ENCODE measurements around the gene CARM1.

The CARM1 gene

GRCh38 chr19:10862561-10863106 is 8.7 kb upstream of the CARM1 start:
- Histone ChIP-seq H2BK15ac (ENCODE audit: low read depth, poor library complexity, severe bottlenecking) (no peak overlapping the region), H3K14ac (ENCODE audit: low read length in 2 of 2) (no peak overlapping the region), H3K79me1 (replicated peaks; ENCODE audit: low read length, poor library complexity, severe bottlenecking) (no peaks in the 10 kb centered on the region), H3K4me3 (ENCODE audit: insufficient read depth in 1 of 2, low read depth in 1 of 2, low read length in 2 of 2) (peak overlapping the region in 1 of 2 experiments; percentile 43), H3K18ac (ENCODE audit: low read depth in 1 of 2, low read length in 2 of 2) (no peak overlapping the region), H2AK5ac (ENCODE audit: low read length, severe bottlenecking) (no peak overlapping the region), H3K23ac (ENCODE audit: low read length in 2 of 2) (no peak overlapping the region), H4K8ac (ENCODE audit: low read length) (no peak overlapping the region), H2AFZ (ENCODE audit: low read depth, low read length) (peak overlapping the region; percentile 36), H2BK12ac (ENCODE audit: low read length in 2 of 2) (no peak overlapping the region), H3K4me2 (ENCODE audit: low read length, poor library complexity, severe bottlenecking) (peak overlapping the region; percentile 26), H3K9ac (ENCODE audit: low read length) (peak overlapping the region; percentile 69), H4K91ac (ENCODE audit: low read length) (no peak overlapping the region), H3K4ac (ENCODE audit: low read depth in 1 of 2, low read length in 2 of 2) (no peak overlapping the region), H3K27me3 (ENCODE audit: control insufficient read depth in 1 of 2, insufficient read depth in 1 of 2, low read length in 2 of 2) (no peaks in the 10 kb centered on the region), H2BK120ac (ENCODE audit: low read depth, low read length) (no peak overlapping the region), H2BK5ac (ENCODE audit: low read depth, low read length, poor library complexity, severe bottlenecking) (no peak overlapping the region), H3K4me1 (ENCODE audit: control insufficient read depth, insufficient read depth, low read depth, low read length) (peaks cover 9% of the 10 kb centered on the region), H3K36me3 (ENCODE audit: control insufficient read depth in 1 of 2, insufficient read depth in 2 of 2, low read depth in 1 of 2, low read length in 2 of 2) (no peaks in the 10 kb centered on the region), H3K27ac (ENCODE audit: low read length, poor library complexity, severe bottlenecking) (no peak overlapping the region), H3K9me3 (ENCODE audit: control insufficient read depth, low read length) (no peaks in the 10 kb centered on the region)
- WGBS = 89% methylated on average over 6 of the region's 6 CpGs
- no peak for DNase-seq

DNA sequence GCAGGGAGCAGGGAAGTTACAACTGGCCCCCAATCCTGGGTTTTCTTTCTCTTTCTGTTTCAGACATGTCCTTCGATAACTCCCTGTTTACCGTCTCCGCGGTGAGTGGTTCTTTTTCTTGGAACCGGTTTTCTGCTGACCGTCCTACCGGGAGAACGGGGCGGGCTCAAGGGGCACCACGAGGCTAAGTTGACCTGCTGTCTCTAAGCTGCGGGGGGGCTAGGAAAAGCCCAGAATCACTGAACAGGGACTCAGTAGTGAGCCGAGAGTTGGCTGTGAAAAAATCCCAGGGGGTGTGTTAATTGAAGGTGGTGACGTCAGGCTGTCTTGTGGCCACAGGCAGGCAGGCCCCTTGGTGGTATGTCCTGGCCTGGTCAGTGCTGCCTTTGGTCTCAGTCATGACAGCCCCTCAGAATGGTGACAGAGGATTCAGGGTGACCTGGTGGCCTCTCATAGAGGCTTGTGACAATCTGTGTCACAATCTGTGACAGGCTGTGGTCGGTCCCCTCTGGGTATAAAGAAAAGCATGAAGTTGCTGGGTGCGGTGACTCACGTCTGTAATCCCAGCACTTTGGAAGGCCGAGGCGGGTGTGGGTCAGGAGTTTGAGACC is 8.1 kb upstream of the CARM1 start:
- peak overlapping the region; percentile 36 for H2AFZ ChIP-seq (ENCODE audit: low read depth, low read length)
- H3K14ac ChIP-seq (ENCODE audit: low read length in 2 of 2) = no peak overlapping the region
- 63% methylated on average over 18 of the region's 18 CpGs for WGBS

DNA sequence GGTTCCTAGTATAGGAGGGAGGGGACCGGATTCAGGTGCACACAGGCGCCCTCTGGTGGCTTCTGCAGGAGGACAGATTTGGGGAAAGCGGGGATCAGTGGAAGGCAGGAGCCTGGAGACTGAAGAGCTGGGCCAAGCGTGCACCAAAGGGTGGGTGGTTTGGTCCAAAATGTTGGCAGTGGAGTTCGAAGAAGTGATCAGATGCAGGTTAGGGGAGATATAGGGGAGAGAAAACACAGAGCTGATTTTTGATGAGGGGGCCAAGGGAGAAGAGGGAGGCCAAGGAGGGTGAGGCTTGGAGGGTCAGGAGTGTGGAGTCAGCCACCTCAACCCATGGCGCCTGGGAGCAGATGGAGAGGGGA is 6.8 kb upstream of the CARM1 start:
- Histone ChIP-seq H3K9ac (ENCODE audit: low read length) (peak overlapping the region; percentile 69), H3K27ac (ENCODE audit: low read length, poor library complexity, severe bottlenecking) (no peak overlapping the region), H2AFZ (ENCODE audit: low read depth, low read length) (peak overlapping the region; percentile 54), H3K18ac (ENCODE audit: low read depth in 1 of 2, low read length in 2 of 2) (no peak overlapping the region), H4K91ac (ENCODE audit: low read length) (no peak overlapping the region), H2AK5ac (ENCODE audit: low read length, severe bottlenecking) (no peak overlapping the region), H3K4ac (ENCODE audit: low read depth in 1 of 2, low read length in 2 of 2) (no peak overlapping the region), H3K14ac (ENCODE audit: low read length in 2 of 2) (no peak overlapping the region), H3K23ac (ENCODE audit: low read length in 2 of 2) (no peak overlapping the region), H3K4me3 (ENCODE audit: insufficient read depth in 1 of 2, low read depth in 1 of 2, low read length in 2 of 2) (peak overlapping the region in 1 of 2 experiments; percentile 25), H3K9me3 (ENCODE audit: control insufficient read depth, low read length) (no peaks in the 10 kb centered on the region), H2BK15ac (ENCODE audit: low read depth, poor library complexity, severe bottlenecking) (no peak overlapping the region), H3K4me1 (ENCODE audit: control insufficient read depth, insufficient read depth, low read depth, low read length) (peaks cover 9% of the 10 kb centered on the region), H2BK12ac (ENCODE audit: low read length in 2 of 2) (peak overlapping the region in 1 of 2 experiments; percentile 40), H4K8ac (ENCODE audit: low read length) (peak overlapping the region; percentile 89), H3K4me2 (ENCODE audit: low read length, poor library complexity, severe bottlenecking) (no peak overlapping the region), H3K27me3 (ENCODE audit: control insufficient read depth in 1 of 2, insufficient read depth in 1 of 2, low read length in 2 of 2) (no peaks in the 10 kb centered on the region), H3K36me3 (ENCODE audit: control insufficient read depth in 1 of 2, insufficient read depth in 2 of 2, low read depth in 1 of 2, low read length in 2 of 2) (no peaks in the 10 kb centered on the region), H2BK5ac (ENCODE audit: low read depth, low read length, poor library complexity, severe bottlenecking) (no peak overlapping the region), H3K79me1 (replicated peaks; ENCODE audit: low read length, poor library complexity, severe bottlenecking) (no peaks in the 10 kb centered on the region), H2BK120ac (ENCODE audit: low read depth, low read length) (no peak overlapping the region)
- peak; percentile 76 for DNase-seq
- WGBS = 18% methylated on average over 6 of the region's 6 CpGs

More for the DNA sequence above, 8.1 kb upstream of the CARM1 start:
- H3K36me3 ChIP-seq (ENCODE audit: control insufficient read depth in 1 of 2, insufficient read depth in 2 of 2, low read depth in 1 of 2, low read length in 2 of 2) = no peaks in the 10 kb centered on the region
- H3K27ac ChIP-seq (ENCODE audit: low read length, poor library complexity, severe bottlenecking) = no peak overlapping the region
- peak overlapping the region in 1 of 2 experiments; percentile 43 for H3K4me3 ChIP-seq (ENCODE audit: insufficient read depth in 1 of 2, low read depth in 1 of 2, low read length in 2 of 2)
- H4K91ac ChIP-seq (ENCODE audit: low read length) = no peak overlapping the region
- no peaks in the 10 kb centered on the region for H3K9me3 ChIP-seq (ENCODE audit: control insufficient read depth, low read length)
- no peaks in the 10 kb centered on the region for H3K27me3 ChIP-seq (ENCODE audit: control insufficient read depth in 1 of 2, insufficient read depth in 1 of 2, low read length in 2 of 2)
- peak overlapping the region; percentile 26 for H3K4me2 ChIP-seq (ENCODE audit: low read length, poor library complexity, severe bottlenecking)
- DNase-seq = peak; percentile 84
- H2BK120ac ChIP-seq (ENCODE audit: low read depth, low read length) = no peak overlapping the region
- no peak overlapping the region for H3K18ac ChIP-seq (ENCODE audit: low read depth in 1 of 2, low read length in 2 of 2)
- no peak overlapping the region for H2BK5ac ChIP-seq (ENCODE audit: low read depth, low read length, poor library complexity, severe bottlenecking)
- peak overlapping the region in 1 of 2 experiments; percentile 40 for H3K4ac ChIP-seq (ENCODE audit: low read depth in 1 of 2, low read length in 2 of 2)
- H2BK12ac ChIP-seq (ENCODE audit: low read length in 2 of 2) = no peak overlapping the region
- no peak overlapping the region for H2AK5ac ChIP-seq (ENCODE audit: low read length, severe bottlenecking)
- peaks cover 9% of the 10 kb centered on the region for H3K4me1 ChIP-seq (ENCODE audit: control insufficient read depth, insufficient read depth, low read depth, low read length)
- no peak overlapping the region for H2BK15ac ChIP-seq (ENCODE audit: low read depth, poor library complexity, severe bottlenecking)
- H3K9ac ChIP-seq (ENCODE audit: low read length) = peak overlapping the region; percentile 69
- no peaks in the 10 kb centered on the region for H3K79me1 ChIP-seq (replicated peaks; ENCODE audit: low read length, poor library complexity, severe bottlenecking)
- H3K23ac ChIP-seq (ENCODE audit: low read length in 2 of 2) = no peak overlapping the region
- H4K8ac ChIP-seq (ENCODE audit: low read length) = peak overlapping the region; percentile 67

- H2AK5ac ChIP-seq (ENCODE audit: low read length, severe bottlenecking) = no peak overlapping the region
- 93% methylated on average over 10 of the region's 10 CpGs for WGBS
These were observed 4.9 kb upstream of the CARM1 start for GRCh38 chr19:10866495-10866894.

More at GRCh38 chr19:10866495-10866894, 4.9 kb upstream of the CARM1 start:
- H3K4me1 ChIP-seq (ENCODE audit: control insufficient read depth, insufficient read depth, low read depth, low read length) = peaks cover 12% of the 10 kb centered on the region
- no peak overlapping the region for H2AFZ ChIP-seq (ENCODE audit: low read depth, low read length)
- H4K91ac ChIP-seq (ENCODE audit: low read length) = no peak overlapping the region
- H4K8ac ChIP-seq (ENCODE audit: low read length) = no peak overlapping the region
- no peak overlapping the region for H3K14ac ChIP-seq (ENCODE audit: low read length in 2 of 2)
- no peaks in the 10 kb centered on the region for H3K79me1 ChIP-seq (replicated peaks; ENCODE audit: low read length, poor library complexity, severe bottlenecking)
- no peak for DNase-seq
- H3K23ac ChIP-seq (ENCODE audit: low read length in 2 of 2) = no peak overlapping the region
- H3K27ac ChIP-seq (ENCODE audit: low read length, poor library complexity, severe bottlenecking) = no peak overlapping the region
- H2BK120ac ChIP-seq (ENCODE audit: low read depth, low read length) = no peak overlapping the region
- H3K18ac ChIP-seq (ENCODE audit: low read depth in 1 of 2, low read length in 2 of 2) = no peak overlapping the region
- no peaks in the 10 kb centered on the region for H3K27me3 ChIP-seq (ENCODE audit: control insufficient read depth in 1 of 2, insufficient read depth in 1 of 2, low read length in 2 of 2)
- H3K9me3 ChIP-seq (ENCODE audit: control insufficient read depth, low read length) = no peaks in the 10 kb centered on the region
- no peaks in the 10 kb centered on the region for H3K36me3 ChIP-seq (ENCODE audit: control insufficient read depth in 1 of 2, insufficient read depth in 2 of 2, low read depth in 1 of 2, low read length in 2 of 2)
- H3K4me3 ChIP-seq (ENCODE audit: insufficient read depth in 1 of 2, low read depth in 1 of 2, low read length in 2 of 2) = no peak overlapping the region
- no peak overlapping the region for H2BK15ac ChIP-seq (ENCODE audit: low read depth, poor library complexity, severe bottlenecking)
- H2BK12ac ChIP-seq (ENCODE audit: low read length in 2 of 2) = no peak overlapping the region
- no peak overlapping the region for H3K9ac ChIP-seq (ENCODE audit: low read length)
- no peak overlapping the region for H3K4ac ChIP-seq (ENCODE audit: low read depth in 1 of 2, low read length in 2 of 2)
- no peak overlapping the region for H3K4me2 ChIP-seq (ENCODE audit: low read length, poor library complexity, severe bottlenecking)
- no peak overlapping the region for H2BK5ac ChIP-seq (ENCODE audit: low read depth, low read length, poor library complexity, severe bottlenecking)

Measured in mesenchymal stem cell (in vitro differentiated cells and primary cell).